ENCODE data around the gene MTUS2. TPM values are rescaled to one million over a fixed set of nuclear protein-coding genes. Genes with fewer than 3 reads are reported as not detected.

Gene MTUS2
- total RNA-seq, 2 donors from 2014 or later = not detected

DNA sequence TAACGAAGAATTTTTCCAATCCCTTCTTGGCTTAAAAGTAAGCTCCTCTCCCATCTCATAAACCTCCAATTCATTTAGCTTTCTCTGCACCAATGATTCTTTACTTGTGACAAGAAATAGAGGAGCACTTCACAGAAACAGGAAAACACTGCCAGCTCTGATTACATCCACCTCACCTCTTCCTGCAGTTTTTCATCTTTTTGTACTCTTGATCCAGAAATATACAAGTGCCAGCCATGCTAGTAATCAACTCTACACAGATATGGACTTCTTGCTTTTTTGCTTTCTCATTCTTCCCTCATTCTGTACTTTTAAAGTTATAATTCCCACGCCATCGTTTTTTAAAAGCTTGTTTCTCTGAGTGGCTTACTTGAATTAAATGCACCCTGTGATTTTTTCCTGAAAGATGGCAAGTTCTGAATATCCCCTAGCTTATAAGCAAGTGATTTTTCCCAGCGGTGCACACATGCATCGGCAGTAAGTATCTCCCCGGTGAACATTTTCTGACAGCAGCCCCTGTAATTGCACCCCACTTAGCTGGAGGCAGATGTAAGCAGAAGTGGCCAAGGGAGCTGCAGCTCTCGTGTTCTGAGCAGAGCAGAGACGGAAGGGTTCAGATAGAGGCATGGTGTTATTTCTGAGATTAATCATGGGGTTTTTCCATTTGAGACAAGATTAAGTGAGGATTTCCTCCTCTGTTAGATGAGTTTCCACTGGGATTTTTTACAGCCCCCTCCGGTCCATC lies 434.7 kb downstream of the MTUS2 start:
- no peak overlapping the region for H3K27ac Mint-ChIP-seq
- no peaks in the 10 kb centered on the region for H3K36me3 Mint-ChIP-seq
- peaks cover 4% of the 10 kb centered on the region in 2 donors for H3K9me3 Mint-ChIP-seq
- ATAC-seq (peak in 1 of 2 donors; percentile 58), DNase-seq (ENCODE audit: low spot score in 2 of 2) (no peak)

DNA sequence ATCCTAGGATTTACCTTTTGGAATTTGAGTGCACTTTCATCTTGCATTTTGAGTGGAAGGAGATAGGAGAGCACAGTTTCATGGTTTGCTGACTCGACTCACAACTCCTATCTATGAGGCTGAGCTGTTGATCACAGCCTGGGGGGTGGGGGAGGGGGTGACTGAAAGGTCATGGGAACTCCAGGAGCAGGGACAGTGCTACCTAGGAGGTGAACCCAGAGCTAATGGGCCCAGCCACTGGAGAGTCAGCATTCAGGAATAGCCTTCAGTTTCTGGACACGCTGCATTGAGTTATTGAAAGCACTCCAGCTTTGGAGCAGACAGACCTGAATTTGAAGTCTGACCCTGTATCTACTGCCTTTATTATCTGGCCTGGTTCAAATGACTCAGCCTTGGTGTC lies 435.4 kb downstream of the MTUS2 start:
- DNase-seq (ENCODE audit: low spot score in 2 of 2) (no peak), ATAC-seq (no peak)
- Mint-ChIP-seq H3K27ac (no peak overlapping the region), H3K36me3 (no peaks in the 10 kb centered on the region), H3K9me3 (peaks cover 4% of the 10 kb centered on the region in 2 donors)

DNA sequence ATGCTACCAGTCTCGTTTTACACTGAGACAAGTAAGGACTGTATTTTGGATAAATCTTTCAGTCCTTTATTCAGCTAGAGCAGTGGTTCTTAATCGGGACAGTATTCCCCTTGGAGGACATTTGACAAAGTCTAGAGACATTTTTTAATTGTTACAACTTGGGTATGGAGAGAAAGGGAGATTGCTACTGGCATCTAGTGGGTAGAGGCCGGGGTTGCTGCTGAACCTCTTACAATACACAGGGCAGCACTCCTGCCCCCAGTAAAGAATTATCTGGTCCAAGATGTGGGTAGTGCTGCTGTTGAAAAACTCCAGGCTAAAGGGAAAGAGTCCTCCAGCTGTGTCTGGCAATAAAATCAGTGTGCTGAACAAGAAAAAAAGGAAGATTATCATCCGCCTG lies 440.5 kb downstream of the MTUS2 start:
- DNase-seq (ENCODE audit: low spot score in 2 of 2) (no peak), ATAC-seq (no peak)
- H3K27ac Mint-ChIP-seq = no peak overlapping the region
- H3K9me3 Mint-ChIP-seq = peaks cover 0 to 6% of the 10 kb centered on the region in 2 donors
- peaks cover 0 to 6% of the 10 kb centered on the region in 2 donors for H3K36me3 Mint-ChIP-seq

DNA sequence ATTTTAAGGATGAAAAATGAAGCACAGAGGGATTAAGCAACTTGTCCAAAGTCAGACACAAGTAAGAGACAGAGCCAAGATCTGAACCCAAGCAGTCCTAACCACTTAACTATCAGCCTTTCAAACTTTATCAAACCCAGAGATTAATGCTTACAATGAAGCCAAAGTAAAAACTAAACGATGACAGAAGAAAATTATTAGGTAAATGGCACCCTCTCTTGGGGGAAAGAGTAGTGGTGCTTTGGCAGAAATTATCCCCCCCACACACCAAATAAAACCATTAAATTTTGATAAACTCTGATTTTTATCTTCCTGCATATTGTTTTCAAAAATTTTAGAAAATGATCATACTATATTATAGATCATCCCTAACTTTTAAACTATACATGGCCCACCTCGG lies 446.1 kb downstream of the MTUS2 start:
- H3K9me3 Mint-ChIP-seq = peaks cover 0 to 6% of the 10 kb centered on the region in 2 donors
- no peak overlapping the region for H3K27ac Mint-ChIP-seq
- DNase-seq (ENCODE audit: low spot score in 2 of 2) (no peak), ATAC-seq (no peak)
- peaks cover 0 to 6% of the 10 kb centered on the region in 2 donors for H3K36me3 Mint-ChIP-seq

DNA sequence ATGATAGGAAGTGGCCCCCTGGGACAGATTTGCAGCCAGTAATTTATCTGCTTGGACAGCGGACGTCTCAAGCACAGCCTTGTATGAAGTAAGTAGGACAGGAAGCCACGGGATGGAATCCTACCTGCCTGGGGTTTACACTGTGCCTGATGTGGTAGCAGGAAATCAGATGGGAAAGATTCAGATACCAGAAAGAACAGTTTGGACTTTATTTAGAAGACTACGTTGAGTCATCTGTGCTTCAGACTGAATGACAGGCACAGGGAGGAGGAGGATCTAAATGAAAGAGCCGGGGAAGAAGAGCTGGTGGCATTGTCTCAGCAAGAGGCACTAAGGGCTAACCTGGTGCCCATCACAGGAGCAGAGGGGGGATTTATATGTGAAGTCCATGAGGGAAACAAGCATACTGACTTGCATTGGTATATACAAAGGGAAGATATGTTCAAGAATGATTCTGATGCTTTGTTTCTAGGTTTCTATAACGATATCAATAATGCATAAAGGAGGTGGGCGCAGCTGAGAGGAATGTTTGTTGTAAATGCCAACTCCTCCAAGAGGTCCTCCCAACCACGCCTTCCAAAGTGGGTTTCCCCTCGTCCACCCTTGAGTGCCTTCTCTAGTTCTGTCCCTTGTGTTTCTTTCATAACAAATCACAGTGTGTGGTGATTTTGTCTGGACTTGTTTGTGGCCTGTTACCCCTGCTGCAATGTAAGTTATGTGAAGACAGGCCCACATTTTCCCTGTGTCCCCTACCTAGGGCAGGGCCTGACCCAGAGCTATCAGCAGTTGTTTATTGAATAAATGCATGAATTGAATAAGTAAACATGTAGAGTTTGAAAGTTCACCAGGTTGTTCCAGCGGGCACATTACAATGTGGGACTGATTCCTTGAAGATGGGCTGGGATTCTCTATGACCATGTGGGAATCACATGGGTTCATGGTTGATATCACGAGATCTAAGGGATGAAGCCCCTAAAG lies 446.9 kb downstream of the MTUS2 start:
- Mint-ChIP-seq H3K27ac (peak overlapping the region in 1 of 2 donors; percentile 2), H3K36me3 (peaks cover 0 to 6% of the 10 kb centered on the region in 2 donors), H3K9me3 (peaks cover 0 to 6% of the 10 kb centered on the region in 2 donors)
- ATAC-seq (no peak), DNase-seq (ENCODE audit: low spot score in 2 of 2) (no peak)

DNA sequence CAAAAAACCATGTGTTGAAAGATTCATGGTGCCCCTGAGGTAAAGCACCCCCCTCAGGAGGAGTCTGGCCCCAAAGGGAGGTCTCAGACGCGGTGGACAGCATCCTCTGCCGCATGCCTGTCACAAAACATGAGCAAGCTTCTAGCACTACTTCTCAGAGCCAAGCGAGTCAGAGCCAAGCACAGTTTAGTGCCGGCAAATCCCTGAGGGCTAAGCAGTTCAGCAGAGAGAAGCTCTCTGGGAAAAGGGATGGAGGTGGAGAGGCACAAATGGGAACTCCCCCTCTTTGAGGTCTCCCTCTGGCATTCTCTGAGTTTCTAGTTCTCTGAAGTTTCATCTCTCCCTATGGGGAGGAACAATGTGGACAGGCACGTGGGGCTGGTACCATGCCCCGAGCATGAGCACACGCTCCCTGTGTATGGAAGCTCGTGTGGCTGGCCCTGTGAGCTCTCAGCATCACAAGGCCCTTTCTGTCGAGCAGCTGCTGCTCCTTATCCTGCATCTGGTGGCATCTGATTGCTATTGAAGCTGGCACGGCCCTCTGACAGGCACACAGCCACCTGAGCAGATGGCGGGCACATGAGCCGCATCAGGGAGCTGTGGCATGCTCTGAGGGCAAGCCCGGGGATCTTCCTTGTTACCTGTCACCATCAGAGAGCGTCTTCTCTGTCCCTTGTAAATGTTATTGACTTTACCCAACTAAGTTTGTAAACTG lies 450.3 kb downstream of the MTUS2 start:
- no peak overlapping the region for H3K27ac Mint-ChIP-seq
- H3K36me3 Mint-ChIP-seq = no peaks in the 10 kb centered on the region
- DNase-seq (ENCODE audit: low spot score in 2 of 2) = no peak
- H3K9me3 Mint-ChIP-seq = peaks cover 0 to under 1% of the 10 kb centered on the region in 2 donors
- ATAC-seq = no peak

DNA sequence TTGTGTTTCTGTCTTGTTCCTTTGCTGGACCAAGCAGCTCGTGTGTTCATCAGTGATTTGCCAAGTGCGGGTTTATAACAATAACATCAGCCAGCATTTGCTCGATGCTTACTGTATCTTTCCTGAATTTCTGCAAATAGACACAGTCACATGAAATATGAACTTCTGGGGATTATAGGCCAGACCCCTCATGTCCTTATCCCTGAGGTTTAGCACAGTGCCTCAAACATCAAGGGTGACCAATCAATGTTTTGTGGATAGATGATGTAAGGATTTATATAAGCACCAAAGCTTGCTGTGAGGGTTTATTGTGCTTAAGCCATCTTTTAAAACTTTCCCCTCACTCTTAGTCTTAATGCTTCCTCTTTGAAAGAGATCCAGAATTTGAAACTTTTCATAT lies 451.5 kb downstream of the MTUS2 start:
- no peaks in the 10 kb centered on the region for H3K36me3 Mint-ChIP-seq
- no peak overlapping the region for H3K27ac Mint-ChIP-seq
- DNase-seq (ENCODE audit: low spot score in 2 of 2) (no peak), ATAC-seq (no peak)
- H3K9me3 Mint-ChIP-seq = peaks cover 0 to 4% of the 10 kb centered on the region in 2 donors

DNA sequence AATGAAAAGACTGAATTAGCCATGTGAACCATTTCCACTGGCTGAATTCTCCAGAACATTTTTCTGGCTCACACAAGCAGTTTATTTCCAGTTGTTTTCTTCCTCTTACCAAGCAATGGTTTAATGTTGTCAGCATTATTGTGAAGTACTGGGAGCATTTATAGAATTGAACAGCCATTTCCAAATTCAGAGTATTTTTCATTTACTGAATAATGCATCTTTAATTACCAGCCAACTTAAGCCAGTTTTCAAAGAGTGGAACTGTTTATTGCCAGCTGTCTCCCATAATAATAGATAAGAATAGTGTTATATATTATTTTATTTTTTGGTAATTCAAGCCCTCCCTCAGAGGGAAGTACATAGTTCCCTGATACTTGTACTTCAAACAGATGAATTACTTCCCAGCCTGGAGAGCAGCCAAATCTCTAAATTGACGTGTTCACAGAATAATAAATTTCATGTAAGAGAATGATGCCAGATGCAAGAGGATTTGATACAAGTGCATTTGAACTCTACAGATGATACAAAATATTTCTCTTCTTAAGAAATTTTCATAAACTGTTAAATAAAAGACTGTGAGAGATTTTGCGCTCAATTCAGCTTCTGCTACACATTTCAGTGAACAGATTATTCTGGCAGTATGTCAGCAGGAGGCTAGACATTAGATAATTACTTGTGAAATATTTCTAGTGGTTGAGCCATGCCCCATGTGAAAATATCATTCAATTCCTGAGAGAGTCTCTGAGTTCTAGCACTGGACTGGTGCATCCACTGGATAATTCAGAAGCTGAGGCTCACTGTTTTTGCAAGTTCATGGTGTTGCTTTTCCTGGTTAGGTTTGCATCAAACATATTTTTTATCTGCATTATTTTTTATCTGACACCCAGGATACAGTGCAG lies 459.5 kb downstream of the MTUS2 start:
- H3K9me3 Mint-ChIP-seq = peaks cover 0 to 4% of the 10 kb centered on the region in 2 donors
- H3K36me3 Mint-ChIP-seq = no peaks in the 10 kb centered on the region
- no peak for ATAC-seq

DNA sequence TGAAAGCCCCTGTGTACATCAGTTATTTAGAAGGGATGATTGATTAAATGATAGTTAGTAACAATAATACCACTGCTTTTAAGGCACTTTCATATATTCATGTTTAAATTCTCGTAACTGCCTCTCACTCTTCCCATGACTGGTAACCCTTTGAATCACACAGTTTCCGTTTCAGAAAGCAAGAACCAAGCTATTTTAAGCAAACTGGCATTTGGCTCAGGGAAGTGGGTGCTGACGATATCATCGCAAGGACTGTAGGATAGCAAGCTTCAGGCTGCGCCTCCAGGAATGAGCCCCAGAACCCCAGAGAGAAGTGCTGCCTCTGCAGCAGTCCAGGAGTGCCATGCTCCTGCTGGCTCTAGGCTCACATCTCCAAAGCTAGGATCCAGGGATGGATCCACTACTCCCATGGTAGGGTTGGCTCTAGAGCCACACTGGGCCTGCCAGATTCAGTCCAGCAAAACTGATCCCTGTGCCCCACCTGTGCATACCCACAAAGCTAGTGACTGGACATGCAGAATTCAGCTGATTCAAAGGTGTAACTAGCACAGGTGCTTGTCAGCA lies 461.9 kb downstream of the MTUS2 start:
- H3K27ac Mint-ChIP-seq = no peak overlapping the region
- no peaks in the 10 kb centered on the region for H3K36me3 Mint-ChIP-seq
- ATAC-seq (peak in 1 of 2 donors; percentile 30), DNase-seq (ENCODE audit: low spot score in 2 of 2) (no peak)
- no peaks in the 10 kb centered on the region for H3K9me3 Mint-ChIP-seq

More for the DNA sequence above, 459.5 kb downstream of the MTUS2 start:
- H3K27ac Mint-ChIP-seq = no peak overlapping the region
- DNase-seq (ENCODE audit: low spot score in 2 of 2) = no peak

DNA sequence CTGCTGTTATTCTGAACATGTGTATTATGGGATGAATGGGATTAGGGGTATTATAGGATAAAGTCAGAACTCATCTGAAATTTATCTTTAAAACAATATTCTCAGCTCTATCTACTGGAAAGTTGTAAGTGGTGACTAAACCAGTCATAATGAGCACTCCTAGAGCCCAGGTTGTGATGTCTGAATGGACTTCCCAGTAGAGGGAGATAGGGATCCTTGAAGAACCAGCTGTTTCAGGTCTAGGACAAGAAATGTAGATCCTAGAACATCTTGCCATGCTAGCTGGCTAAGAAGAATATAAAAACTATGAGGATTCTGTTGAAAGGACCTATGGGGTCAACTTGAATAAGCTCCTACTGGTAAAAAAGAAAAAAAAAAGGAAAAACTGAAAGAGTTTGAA lies 464.6 kb downstream of the MTUS2 start:
- DNase-seq (ENCODE audit: low spot score in 2 of 2) (no peak), ATAC-seq (no peak)
- no peaks in the 10 kb centered on the region for H3K36me3 Mint-ChIP-seq
- no peak overlapping the region for H3K27ac Mint-ChIP-seq
- H3K9me3 Mint-ChIP-seq = no peaks in the 10 kb centered on the region

DNA sequence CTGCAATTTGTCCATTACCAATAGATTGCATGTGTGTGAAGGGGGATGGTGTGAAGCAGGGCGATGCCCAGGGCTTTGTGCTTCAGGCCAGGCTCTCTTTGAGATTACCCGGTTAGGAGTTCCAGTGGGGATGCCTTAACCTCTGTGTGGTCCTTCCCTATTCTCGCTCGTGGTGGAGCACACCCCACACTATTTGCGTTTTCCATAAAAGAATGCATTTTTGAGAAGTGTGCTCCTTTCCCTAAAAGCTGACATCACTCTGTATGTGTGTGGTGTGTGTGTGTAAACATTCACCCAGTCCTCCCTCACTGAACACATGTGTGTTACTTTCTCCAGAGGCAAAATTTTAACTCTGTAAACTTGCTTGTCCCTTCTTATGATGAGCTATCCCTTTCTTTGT lies 467.1 kb downstream of the MTUS2 start:
- Mint-ChIP-seq H3K36me3 (no peaks in the 10 kb centered on the region), H3K9me3 (peaks cover 3 to 4% of the 10 kb centered on the region in 2 donors), H3K27ac (no peak overlapping the region)
- DNase-seq (ENCODE audit: low spot score in 2 of 2) = no peak
- no peak for ATAC-seq

DNA sequence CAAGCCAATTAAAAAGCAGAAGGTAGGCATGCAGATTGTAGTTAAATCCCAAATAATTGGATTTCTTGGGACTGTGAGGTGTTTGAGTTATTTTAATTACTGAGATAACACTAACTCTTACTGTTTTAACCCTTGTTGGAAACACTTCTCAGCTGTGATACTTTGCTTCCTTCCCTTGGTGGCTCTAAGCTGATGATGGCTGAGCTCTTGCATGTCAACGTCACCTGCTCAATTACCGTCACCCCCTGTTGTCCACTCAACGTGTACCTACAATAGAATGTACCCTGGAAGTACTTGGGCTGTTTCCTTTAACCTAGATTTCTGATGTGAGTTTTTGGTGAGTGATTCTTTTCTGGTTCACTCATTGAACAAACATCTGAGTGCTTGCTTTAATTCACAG lies 471.9 kb downstream of the MTUS2 start:
- ATAC-seq (no peak), DNase-seq (ENCODE audit: low spot score in 2 of 2) (no peak)
- Mint-ChIP-seq H3K27ac (no peak overlapping the region), H3K36me3 (no peaks in the 10 kb centered on the region), H3K9me3 (peaks cover 3 to 4% of the 10 kb centered on the region in 2 donors)

DNA sequence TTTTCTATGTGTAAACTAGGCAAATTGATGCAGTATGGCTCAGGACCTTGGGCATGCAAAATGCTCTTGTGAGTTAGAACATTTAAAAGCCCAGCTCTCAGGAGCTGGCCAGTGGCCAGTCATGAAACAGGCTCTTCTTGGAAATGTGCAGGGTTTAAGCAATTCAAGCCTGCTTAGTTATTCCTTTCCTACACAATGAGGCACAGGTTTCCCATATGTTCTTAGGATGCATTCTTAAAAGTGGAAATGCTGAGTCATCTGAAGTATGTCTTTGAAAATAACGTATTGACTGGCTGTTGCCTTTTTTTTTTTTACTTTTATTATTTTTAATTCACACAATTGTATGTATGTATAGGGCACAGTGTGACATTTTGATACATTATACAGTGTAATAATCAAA lies 474.7 kb downstream of the MTUS2 start:
- Mint-ChIP-seq H3K9me3 (peaks cover 3 to 4% of the 10 kb centered on the region in 2 donors), H3K36me3 (no peaks in the 10 kb centered on the region), H3K27ac (no peak overlapping the region)
- ATAC-seq (no peak), DNase-seq (ENCODE audit: low spot score in 2 of 2) (no peak)

DNA sequence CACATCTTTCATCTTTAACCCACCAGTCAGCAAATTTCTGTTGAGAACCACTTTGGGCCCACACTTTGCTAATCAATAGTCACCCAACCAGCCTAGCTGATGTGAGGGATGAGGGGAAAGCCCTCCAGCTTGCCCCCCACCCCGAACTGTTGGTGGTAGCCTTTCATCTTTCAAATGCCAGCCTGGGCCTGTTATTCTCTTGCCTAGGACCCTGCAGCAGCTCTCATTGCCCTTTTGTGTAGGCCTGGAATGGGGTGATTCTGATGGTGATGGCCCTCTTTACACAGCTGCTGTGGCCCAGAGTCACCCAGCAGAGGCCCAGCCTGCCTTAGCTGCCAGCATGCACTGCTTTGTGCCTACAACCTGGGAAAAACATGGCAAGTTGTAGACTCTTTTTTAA lies 480.9 kb downstream of the MTUS2 start:
- Mint-ChIP-seq H3K27ac (no peak overlapping the region), H3K9me3 (peaks cover 28 to 29% of the 10 kb centered on the region in 2 donors), H3K36me3 (peaks cover 18 to 27% of the 10 kb centered on the region in 2 donors)
- no peak for DNase-seq (ENCODE audit: low spot score in 2 of 2)
- ATAC-seq = no peak

DNA sequence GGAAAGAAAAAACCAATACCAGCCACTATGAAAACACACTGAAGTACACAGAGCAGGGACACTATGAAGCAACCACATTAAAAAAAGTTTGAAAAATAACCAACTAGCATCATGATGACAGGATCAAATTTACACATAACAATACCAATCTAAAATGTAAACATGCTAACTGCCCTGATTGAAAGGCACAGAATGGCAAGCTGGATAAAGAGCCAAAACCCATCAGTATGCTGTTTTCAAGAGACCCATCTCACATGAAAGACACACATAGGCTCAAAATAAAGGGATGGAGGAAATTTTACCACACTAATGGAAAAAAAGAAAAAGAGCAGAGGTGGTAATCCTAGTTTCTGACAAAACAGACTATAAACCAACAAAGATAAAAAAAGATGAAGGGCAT lies 484.0 kb downstream of the MTUS2 start:
- peaks cover 18 to 27% of the 10 kb centered on the region in 2 donors for H3K36me3 Mint-ChIP-seq
- H3K27ac Mint-ChIP-seq = no peak overlapping the region
- peaks cover 28 to 29% of the 10 kb centered on the region in 2 donors for H3K9me3 Mint-ChIP-seq
- ATAC-seq (no peak), DNase-seq (ENCODE audit: low spot score in 2 of 2) (no peak)

DNA sequence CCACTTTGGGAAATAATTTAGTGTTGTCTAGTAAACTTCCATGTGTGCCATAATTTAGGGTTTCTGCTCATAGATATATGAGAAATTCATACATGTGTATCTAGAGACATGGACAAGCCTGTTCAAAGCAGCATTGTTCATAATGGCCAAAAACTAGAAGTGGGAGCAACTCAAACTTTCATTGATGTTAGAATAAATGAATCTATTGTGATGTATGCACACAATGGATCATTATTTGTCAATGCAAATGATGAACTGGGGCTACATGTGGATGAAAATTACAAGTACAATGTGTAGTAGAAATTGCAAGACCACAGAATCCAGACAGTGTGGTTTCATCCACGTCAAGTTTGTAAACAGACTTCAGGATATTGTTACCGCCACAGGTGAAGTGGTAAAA lies 490.7 kb downstream of the MTUS2 start:
- Mint-ChIP-seq H3K9me3 (no peaks in the 10 kb centered on the region), H3K36me3 (no peaks in the 10 kb centered on the region)
- ATAC-seq = no peak

More for the DNA sequence above, 490.7 kb downstream of the MTUS2 start:
- no peak overlapping the region for H3K27ac Mint-ChIP-seq
- DNase-seq (ENCODE audit: low spot score in 2 of 2) = no peak
